ENCODE results near the gene AKAP5. TPM values are rescaled to one million over a fixed set of nuclear protein-coding genes. Genes with fewer than 3 reads are reported as not detected.

The AKAP5 gene
- total and polyA plus RNA-seq, 9 of the 15 experiments (the other 6 are each of a cell fraction or from before 2014, with no cell fraction given), result 0.06 to 0.94 (median 0.34) TPM

- no peak for TF ChIP-seq SMARCC2 (IDR thresholded peaks at IDR 0.05; ENCODE audit: low read depth)
- 0 out of 2 replicates have a peak, but pooled peaks have one; percentile 16 for TF ChIP-seq CBX1 (IDR thresholded peaks at IDR 0.05; ENCODE audit: low read depth)
- TF ChIP-seq ZNF140 (CRISPR knock-in tag; IDR thresholded peaks at IDR 0.05), result no peak
- no peak for TF ChIP-seq ILF3 (IDR thresholded peaks at IDR 0.05; ENCODE audit: borderline replicate concordance)
- TF ChIP-seq TBL1XR1 (IDR thresholded peaks at IDR 0.05; ENCODE audit: low read length in 2 of 2), result no peak
- TF ChIP-seq FOXK1 (CRISPR knock-in tag; IDR thresholded peaks at IDR 0.05; ENCODE audit: borderline replicate concordance), result no peak
- peak; percentile 51 for TF ChIP-seq EP400 (IDR thresholded peaks at IDR 0.05)
- TF ChIP-seq, protein P1, sequence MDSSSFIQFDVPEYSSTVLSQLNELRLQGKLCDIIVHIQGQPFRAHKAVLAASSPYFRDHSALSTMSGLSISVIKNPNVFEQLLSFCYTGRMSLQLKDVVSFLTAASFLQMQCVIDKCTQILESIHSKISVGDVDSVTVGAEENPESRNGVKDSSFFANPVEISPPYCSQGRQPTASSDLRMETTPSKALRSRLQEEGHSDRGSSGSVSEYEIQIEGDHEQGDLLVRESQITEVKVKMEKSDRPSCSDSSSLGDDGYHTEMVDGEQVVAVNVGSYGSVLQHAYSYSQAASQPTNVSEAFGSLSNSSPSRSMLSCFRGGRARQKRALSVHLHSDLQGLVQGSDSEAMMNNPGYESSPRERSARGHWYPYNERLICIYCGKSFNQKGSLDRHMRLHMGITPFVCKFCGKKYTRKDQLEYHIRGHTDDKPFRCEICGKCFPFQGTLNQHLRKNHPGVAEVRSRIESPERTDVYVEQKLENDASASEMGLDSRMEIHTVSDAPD (CRISPR knock-in tag; IDR thresholded peaks at IDR 0.05), result no peak
- TF ChIP-seq HMBOX1 (IDR thresholded peaks at IDR 0.05), result no peak
- TF ChIP-seq RBBP5 (IDR thresholded peaks at IDR 0.05; ENCODE audit: borderline replicate concordance, insufficient read depth, low read length, poor library complexity, severe bottlenecking), result peak; percentile 80
- TF ChIP-seq ZBTB1 (CRISPR knock-in tag; IDR thresholded peaks at IDR 0.05; ENCODE audit: borderline replicate concordance, low read depth), result 0 out of 2 replicates have a peak, but pooled peaks have one; percentile 49
- no peak for TF ChIP-seq TFAM (CRISPR knock-in tag; conservative IDR thresholded peaks at IDR 0.05)
- no peak for TF ChIP-seq BRF2 (IDR thresholded peaks at IDR 0.05; ENCODE audit: borderline replicate concordance, insufficient read depth, insufficient read length)
- peak; percentile 75 for TF ChIP-seq MYC (IDR thresholded peaks at IDR 0.05; ENCODE audit: low read depth, low read length)
- TF ChIP-seq MYC (CRISPR knock-in tag; IDR thresholded peaks at IDR 0.05; ENCODE audit: borderline replicate concordance, low read depth), result no peak
- no peak for TF ChIP-seq MBD1 (CRISPR knock-in tag; IDR thresholded peaks at IDR 0.05)
- TF ChIP-seq PHF21A (IDR thresholded peaks at IDR 0.05; ENCODE audit: borderline replicate concordance, low read depth), result no peak
- TF ChIP-seq STAT5B (CRISPR knock-in tag; IDR thresholded peaks at IDR 0.05), result no peak
- TF ChIP-seq NFIC (IDR thresholded peaks at IDR 0.05), result no peak
- TF ChIP-seq NR2C1 (IDR thresholded peaks at IDR 0.05), result no peak
- no peak for TF ChIP-seq NR2C1 (tag; IDR thresholded peaks at IDR 0.05)
- no peak for TF ChIP-seq ZNF239 (CRISPR knock-in tag; IDR thresholded peaks at IDR 0.05)
- TF ChIP-seq MXI1 (IDR thresholded peaks at IDR 0.05; ENCODE audit: low read depth, low read length), result no peak
Measured at GRCh38 chr14:64503434-64504309, 38.4 kb downstream of the AKAP5 start, which contains the start of gene ZBTB25 (continued).

All from K562 (cell line).